Activated gamma-delta T cell treated with Interleukin-2 at 50 U/mL for 16 hours (primary cell): ENCODE measurements around the gene AFMID.
"Not testable (repeated sequence)": the region's sequence is repeated elsewhere in the genome, so short reads cannot be mapped to it uniquely, and the experiment has no call there.

Experiments
- DNase-seq: peaks from one replicate; pipeline ENCODE4 v3.0.0-alpha.2; 2020

Gene AFMID, protein sequence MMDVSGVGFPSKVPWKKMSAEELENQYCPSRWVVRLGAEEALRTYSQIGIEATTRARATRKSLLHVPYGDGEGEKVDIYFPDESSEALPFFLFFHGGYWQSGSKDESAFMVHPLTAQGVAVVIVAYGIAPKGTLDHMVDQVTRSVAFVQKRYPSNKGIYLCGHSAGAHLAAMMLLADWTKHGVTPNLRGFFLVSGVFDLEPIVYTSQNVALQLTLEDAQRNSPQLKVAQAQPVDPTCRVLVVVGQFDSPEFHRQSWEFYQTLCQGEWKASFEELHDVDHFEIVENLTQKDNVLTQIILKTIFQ

DNA sequence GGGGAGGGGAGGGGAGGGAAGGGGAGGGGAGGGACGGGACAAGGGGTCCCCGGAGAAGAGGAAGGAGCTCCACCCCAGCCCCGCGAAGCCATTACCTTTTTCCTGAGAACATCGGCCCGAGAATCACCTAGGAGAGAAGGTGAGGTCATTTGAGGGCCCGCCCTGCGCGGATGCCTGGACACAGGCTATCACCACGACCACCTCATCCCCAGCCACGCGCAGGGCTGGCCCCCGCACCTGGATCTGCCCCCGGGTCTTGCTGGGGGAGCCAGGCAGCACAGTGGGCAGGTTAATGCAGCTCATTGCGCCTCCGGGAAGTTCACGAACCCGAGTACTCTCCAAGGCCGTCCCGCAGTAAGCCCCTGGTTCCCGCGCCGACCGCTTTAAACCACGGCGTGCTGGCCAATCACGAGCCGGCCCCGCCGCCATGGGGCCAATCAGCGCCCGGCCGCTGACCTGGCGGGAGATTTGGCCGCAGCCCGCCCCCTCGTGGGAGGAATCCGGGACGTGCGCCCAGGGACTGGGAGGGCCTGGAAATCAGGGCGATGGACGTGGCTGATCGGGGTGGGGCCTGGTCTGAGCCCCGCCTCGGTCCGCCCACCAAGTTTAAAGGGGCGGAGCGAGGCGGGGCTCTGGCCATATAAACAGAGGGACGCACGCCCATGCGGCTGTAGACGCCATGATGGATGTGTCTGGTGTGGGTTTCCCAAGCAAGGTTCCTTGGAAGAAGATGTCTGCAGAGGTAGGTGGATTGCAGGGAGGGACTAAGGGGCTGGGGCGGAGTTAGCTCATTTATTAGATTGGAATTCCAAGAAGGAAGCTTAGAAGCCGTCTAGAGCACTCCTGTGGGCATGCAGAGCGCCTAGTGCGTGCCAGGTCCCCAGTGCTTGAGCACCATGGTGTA is at the start of gene AFMID, which contains the start of gene TK1:
Gene AFMID (plus strand): TSS at position 671 of the 904 bp plus-strand sequence. CDS start 9 bp downstream, at position 680.
Gene TK1 (minus strand): TSS at position 361 of the 904 bp plus-strand sequence. CDS start 58 bp downstream, at position 303.
- peak; percentile 65 for DNase-seq

DNA sequence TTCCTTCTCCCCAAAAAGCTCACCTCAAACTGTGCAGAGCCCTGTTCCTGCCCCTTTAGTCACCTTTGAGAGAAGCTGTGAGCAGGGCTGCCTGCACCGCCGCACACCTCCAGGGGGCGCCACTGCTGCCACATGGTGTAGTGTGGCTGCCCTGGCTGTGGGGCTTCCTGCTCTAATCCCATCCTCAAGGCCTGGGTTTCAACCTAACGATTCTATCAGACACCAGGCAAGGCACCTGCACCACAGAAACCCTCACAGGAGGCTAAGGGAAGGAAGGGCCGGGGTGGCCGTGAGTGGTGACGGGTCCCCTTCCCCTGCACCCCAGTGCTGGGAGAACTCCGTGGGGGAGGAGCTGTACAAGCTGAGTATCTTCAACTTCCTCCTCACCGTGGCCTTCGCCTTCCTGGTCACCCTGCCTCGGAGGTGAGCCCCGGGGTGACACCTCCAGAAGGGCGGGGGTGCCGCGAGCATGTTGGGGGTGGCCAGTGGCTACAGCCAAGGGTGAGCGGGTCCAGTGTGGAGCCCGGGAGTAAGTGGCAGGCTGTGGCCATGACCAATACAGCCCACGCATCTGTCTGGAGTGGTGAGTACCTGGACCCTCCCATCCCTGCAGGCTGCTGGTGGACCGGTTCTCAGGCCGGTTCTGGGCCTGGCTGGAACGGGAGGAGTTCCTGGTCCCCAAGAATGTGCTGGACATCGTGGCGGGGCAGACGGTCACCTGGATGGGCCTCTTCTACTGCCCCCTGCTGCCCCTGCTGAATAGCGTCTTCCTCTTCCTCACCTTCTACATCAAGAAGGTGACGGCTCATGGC is 49.6 kb upstream of the AFMID start:
- DNase-seq: peak; percentile 42

DNA sequence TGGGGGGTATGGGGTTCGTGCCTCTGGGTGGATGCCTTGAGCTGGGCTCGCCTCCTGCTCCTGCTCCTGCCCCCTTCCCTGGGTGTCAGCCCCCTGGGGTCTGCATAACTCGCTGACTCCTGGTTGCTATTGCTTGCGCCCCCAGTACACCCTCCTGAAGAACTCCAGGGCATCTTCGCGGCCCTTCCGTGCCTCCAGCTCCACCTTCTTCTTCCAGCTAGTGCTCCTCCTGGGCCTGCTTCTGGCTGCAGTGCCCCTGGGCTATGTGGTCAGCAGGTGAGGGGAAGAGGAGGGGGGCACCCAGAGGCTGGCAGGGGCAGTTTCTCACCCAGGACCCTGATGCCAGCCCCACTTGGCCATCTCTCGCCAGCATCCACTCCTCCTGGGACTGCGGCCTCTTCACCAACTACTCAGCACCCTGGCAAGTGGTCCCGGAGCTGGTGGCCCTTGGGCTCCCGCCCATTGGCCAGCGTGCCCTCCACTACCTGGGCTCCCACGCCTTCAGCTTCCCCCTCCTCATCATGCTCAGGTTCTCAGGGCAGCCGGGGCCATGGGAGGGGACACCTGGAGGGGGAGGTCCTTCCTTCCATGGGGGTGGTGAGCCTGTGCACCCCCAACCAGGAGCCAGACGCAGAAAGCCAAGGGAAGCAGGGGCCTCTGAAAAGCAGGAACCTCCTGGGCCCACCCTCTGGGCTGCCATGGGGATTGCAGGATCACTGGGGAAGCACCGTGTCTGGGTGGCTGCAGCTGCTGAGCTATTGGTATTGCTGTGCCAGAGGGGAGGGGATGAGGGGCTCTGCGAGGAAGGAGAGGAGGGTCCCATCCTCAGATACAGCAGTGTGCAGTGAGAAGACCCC is 48.7 kb upstream of the AFMID start:
- no peak for DNase-seq

DNA sequence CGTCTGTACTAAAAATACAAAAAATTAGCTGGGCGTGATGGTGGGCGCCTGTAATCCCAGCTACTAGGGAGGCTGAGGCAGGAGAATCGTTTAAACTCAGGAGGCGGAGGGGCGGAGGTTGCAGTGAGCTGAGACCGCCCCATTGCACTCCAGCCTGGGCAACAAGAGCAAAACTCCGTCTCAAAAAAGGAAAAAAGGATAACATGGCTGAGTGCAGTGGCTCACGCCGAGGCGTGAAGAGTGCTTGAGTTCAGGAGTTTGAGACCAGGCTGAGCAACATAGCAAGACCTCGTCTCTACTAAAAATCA is 47.3 kb upstream of the AFMID start:
- not testable (repeated sequence) for DNase-seq

DNA sequence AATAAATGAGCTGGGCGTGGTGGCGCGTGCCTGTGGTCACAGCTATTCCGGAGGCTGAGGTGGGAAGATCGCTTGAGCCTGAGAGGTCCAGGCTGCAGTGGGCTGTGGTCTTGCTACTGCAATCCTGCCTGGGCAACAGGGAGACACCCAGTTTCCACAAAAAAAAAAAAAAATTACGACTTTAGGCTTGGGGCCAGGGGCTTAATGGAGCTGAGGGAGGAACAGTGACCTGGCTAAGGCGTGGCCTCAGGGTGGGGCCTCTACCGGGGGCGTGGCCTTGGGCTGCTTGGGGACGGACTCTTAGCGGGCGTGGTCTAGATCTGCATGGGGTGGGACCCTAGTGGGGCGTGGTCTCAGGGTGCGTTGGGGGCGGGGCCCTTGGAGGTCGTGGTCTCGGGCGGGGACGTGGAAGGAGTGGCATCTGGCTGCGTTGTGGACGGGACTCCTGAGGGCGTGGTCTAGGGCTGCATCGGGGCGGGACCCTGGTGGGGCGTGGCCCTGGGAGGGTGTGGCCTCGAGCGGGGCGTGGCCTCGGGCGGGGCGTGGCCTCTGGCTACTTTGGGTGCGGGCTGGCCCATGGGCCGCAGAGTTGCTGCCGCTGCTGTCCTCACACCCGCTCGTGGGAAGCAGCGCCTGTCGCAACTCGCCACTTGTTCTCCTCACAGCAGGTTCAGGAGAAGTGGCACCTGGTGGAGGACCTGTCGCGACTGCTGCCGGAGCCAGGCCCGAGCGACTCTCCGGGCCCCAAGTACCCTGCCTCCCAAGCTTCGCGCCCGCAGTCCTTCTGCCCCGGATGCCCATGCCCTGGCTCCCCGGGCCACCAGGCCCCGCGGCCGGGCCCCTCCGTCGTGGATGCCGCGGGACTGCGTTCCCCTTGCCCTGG is 46.8 kb upstream of the AFMID start:
- DNase-seq: peak; percentile 87

DNA sequence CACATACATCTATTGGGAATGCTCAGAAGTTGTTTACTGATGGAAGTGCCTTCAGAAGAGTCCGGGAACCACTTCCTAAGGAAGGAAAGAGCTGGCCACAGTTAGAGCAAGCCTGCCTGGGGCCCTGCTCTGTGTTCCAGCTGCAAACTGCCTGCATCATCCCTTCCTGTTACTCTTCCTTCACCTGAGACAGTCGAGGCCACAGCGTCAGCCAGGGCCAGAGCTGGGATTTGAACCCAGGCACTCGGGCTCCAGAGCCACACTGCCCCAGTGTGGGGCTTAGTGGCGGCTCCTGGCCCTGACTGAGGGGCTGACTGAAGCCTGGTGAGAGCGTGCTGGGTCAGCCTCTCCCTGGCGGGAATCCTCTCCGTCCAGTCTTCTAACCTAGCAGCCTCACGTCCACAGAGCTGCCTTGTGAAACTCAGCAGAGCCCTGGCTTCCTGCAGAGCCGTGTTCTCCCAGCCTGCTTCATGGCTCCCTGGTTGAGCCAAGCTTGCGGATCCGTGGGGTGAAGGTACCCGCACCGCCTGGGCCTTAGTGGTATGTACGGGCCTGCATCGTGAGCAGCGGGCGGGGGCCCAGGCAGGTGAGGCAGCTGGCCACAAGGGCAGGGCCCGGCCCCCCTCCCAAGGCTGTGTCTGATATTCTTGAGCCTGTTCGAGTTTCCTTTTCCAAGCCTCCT is 45.6 kb upstream of the AFMID start:
- no peak for DNase-seq

DNA sequence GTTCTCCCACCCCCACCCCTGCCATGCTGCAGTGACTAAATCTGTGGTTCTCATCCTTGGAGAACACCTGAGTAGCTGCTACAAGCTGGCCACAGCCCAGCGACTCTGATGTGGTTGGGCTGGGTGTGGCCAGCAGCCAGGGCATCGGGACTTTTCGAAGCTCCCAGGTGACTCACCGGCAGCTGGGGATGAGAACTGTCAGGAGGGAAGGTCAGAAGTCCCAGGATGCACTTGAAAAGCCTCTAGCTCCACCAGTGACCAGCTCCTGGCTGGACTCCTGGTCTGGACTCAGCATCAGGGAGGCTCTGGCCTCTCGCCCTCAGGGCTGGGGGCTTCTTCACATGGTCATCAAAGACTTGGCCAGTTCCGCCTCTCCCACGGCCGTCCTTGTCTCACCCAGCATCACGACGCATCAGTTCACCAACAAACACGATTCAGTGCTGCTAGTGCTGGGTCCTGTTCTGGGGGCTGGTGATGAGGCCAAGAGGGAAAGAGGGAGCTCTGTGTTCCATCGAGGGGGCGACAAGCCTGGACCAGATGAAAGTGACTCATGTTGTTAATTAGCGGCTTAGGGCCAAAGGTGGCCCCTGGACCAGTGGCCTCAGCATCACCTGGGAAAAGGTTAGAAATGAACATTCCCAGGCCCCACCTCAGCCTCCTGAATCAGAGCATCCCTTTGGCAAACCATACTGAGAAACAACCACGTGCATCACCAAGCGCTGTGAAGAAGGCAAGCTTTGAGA is 44.9 kb upstream of the AFMID start:
- no peak for DNase-seq

DNA sequence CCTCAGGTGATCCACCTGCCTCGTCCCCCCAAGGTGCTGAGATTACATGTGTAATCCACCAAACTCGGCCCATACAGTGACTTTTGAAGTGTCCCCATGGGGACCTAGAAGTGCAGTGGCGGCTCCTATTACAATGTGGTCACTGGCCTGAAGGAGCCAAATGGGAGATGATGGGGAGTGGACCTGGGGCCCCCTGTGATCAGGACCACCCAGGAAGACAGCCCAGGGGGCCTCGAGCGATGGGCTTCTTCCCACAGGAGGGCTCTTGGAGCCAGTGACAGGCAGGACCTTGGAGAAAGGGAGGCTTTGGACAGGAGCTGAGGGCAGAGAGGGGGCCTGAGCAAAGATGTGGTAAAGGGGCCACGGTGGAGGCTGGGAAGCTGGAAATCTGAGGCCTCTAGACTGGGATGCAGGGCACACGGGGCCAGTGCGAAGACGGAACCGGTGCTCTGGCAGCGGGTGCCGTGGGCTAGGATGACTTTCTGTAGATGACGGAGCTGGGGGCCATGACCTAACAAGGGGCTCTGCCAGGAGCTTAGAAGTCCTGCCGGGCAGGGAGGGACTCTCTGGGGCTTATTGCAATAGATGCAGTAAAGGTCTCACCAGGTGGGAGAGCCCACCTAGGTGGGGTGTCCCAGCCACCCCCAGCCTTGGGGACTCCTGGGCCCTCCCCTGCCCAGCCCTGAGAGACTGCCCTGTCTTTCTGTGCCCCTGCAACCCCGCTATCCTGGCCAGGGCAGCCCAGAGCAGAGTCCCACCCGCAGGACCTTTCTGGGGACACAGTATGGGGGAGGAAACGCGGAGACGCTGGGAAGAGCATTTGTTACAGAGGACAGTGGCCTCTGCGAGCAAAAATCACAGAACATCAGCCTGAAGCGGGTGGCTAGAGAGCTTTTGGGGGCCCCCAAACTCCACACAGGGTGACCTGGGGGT is 43.7 kb upstream of the AFMID start:
- DNase-seq: no peak

DNA sequence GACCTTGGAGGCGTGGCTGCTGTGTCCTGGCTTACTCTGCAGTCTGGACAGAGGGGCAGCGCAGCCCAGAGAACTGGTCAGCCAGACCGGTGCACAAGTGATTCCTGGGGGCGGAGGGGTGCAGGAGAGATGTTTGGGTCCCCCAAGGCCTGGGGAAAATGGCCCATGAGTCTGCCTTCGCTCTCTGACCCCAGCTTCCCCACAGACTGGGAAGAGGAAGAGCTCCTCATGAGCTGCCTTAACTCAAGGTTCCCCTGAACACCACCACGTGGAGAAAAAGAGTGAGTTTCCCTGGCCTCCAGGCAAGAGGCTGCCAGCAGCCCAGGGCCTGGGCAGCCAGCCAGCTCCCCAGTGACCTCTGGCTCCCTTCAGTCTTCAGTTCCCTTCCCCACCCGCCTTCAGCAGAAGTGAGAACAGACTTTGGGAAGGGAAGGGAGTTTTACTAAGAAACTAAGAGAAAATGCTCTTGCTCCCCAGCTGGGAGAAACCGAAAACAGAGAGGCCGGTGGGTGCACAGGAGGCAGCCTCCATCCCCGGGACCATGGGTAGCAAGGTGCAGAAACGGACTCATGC is 42.9 kb upstream of the AFMID start:
- no peak for DNase-seq

DNA sequence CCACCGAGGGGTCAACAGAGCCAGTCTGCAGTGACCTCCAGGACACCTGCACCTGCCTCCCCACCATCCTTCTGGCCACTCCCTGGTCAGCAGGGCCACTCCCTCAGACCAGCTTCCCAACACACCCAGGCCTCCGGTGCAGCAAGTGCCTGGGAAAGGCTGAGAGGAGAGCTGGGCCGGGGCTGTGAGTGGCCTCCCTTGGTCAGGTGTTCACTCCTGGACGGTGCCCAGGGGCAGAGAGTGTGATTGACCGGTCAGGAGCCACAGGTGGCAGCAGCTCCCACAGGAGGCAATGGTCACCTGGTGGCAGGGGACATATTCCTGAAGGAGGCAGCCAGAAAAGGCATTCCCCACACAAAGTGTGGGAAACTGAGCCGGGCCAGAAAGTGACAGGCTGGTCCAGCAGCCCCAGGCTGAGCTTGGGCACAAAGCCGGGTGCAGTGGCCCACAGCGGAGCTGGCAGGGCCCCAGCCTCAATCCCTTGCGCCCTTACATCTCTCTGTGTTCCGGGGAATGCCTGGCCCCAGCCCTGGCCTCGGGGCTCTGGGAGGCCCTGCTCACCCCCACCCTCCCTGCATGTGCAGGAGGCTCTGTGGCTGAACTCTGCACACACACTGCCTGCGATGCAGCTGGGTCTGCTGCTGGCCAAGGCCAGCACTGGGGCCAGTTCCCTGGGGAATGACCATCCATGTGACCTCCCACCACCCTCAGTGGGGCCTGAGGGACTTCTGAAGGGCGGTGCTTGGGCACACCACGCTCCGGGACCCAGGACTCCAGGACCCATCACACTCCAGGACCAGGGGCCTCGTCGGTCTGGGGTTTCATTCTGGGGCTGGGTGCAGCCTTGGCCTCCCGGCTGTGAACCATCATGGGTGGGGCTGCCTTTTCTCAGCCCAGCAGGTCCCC is 42.2 kb upstream of the AFMID start:
- no peak for DNase-seq

DNA sequence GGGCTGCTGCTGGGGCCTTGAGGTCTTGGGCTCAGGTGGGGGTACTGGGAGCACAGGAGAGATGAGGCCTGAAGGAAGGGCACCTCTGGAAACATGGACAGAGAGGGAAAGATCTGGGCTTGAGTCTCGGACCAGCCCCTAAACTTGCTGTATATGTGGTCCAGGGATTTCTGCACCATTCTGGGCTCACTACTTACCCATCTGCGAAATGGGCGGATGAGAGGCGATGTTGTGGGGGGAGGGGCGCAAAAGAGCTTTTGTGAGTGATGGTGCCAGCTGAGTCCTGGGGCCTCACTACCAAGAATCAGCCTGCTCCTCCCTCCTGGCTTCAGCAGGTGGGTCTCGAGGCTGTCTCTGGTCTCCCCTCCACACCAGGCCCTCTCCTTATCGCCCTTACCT is 40.7 kb upstream of the AFMID start:
- no peak for DNase-seq

DNA sequence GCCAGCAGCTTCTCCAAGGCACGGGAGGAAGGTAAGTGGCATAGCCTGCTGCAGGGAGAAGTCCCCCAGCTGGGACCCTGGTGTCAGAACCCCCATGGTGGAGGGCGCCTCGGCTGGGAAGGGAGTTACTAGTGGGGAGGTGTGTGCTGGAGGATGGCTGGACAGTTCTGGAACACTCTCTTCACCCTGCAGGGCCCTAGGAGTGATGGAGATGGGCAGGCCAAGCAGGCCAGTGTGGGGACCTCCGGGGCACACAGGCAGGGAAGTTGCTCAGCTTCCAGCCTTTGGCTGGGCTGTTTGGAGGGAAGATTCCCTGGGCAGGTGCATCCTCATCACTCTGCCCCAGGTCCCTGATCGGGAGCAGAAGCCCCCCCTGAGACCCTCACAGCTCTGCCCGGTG is 40.3 kb upstream of the AFMID start:
- no peak for DNase-seq

DNA sequence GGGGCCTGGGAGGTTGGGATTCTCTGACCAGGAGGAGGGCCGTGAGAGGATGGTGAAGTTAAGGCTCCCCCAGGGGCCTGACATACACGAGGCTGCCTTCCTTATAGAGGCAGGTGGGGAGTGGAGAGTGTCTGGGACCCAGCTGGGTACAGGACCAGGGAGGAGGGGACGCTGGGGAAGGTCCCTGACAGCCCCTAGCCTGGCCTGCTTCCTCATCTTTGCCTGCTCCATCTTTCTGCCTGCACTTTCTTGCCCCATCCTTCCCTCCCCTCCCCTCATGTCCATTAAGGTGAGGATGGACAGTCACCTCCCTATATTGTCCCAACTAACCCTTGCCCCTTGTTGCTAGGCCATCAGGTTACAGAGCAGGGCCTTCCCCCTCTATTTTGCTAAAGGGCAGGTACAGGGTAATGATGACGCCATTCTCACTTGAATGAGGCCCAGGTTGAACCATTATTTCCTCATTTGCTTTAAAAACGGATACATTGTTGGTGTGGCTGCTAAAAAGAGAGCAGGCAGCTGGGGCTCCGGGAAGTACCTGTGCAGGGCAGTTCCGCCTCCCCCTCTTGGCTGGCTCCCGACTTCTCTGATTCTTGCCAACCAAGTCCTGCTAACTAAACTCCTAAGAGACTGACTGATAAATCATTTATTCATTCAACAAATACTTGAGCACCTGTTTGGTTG is 39.7 kb upstream of the AFMID start:
- no peak for DNase-seq

DNA sequence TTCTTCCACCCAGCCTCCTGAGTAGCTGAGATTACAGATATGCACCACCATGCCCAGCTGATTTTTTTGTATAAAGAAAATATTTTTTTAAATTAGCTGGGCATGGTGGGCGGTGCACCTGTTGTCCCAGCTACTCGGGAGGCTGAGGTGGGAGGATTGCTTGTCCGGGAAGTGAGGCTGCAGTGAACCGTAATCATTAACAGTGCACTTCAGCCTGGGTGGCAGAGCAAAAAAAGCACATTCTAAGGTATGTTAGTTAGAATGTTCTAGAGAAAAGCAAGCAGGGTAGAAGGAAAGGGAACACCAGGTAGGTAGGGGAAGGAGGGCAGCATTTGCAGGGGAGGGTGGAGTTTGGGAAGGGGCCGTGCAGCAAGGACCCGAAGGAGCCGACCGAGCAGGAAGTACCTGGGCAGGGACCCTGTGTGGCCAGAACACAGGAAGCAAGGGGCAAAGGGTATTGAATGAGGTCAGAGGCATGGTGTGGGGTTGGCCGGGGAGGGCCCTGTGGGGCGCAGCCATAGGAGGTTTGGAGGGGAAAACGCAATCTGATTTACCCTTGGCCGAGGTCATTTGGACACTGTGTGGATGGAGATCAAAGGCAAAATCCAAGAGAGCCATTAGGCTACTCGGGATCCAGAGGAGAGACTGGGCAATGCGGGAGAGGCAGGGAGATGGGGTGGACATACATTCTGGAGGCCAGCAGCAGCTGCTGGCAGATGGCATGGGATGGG is 38.7 kb upstream of the AFMID start:
- no peak for DNase-seq

DNA sequence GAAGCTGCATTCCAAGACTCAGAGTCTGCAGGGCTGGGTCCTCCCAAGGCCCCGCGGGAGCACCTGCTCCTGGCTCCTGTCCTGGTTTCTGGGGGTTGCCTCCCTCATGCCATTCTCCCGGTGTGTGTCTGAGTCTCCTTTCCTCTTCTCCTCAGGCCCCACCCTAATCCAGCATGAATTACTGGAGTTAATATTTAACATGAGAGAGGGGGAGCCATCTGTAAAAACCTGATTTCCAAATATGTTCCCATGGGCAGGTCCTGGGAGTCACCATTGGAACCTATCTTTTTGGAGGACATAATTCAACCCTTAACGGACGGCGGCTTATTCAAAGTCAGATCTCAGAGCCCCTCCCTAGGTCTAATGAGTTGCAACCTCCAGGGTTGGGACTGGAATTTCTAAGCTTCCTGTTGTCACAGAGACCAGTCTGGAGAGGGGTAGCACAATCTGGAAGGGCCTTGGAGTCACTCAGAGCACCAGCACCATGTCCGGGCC is 35.6 kb upstream of the AFMID start:
- DNase-seq: no peak
